H9 (cell line): ENCODE data around the gene DUSP14. TPM values are rescaled to one million over a fixed set of nuclear protein-coding genes. Genes with fewer than 3 reads are reported as not detected.

ENCODE experiments used
- DNase-seq: peaks from one replicate; pipeline ENCODE4 v3.0.0-alpha.2; 2017
- H2AFZ ChIP-seq: one replicate; pipeline ENCODE4 v1.6.1; 2013; ENCODE audit warnings: mild to moderate bottlenecking, low read length, control low read depth, moderate library complexity
- H2AK5ac ChIP-seq: 2 replicates; pipeline ENCODE4 v1.6.1; 2013; ENCODE audit warnings: low read length, control low read depth, mixed read lengths; ENCODE audit not compliant: insufficient read length
- H2BK120ac ChIP-seq: one replicate; pipeline ENCODE4 v1.6.1; 2013; ENCODE audit warnings: low read depth, mild to moderate bottlenecking, low read length, control low read depth, inconsistent platforms; ENCODE audit not compliant: poor library complexity, severe bottlenecking
- H2BK12ac ChIP-seq: 2 replicates; pipeline ENCODE4 v1.6.1; 2013; ENCODE audit warnings: low read length, control low read depth, mixed read lengths, low read depth; ENCODE audit not compliant: insufficient read length
- H2BK15ac ChIP-seq: 2 replicates; pipeline ENCODE4 v1.6.1; 2013; ENCODE audit warnings: low read depth, low read length, control low read depth
- H2BK20ac ChIP-seq: one replicate; pipeline ENCODE4 v1.6.1; 2013; ENCODE audit warnings: low read depth, mild to moderate bottlenecking, low read length, control low read depth, inconsistent platforms; ENCODE audit not compliant: poor library complexity, severe bottlenecking
- H2BK5ac ChIP-seq: 2 replicates; pipeline ENCODE4 v1.6.1; 2013; ENCODE audit warnings: low read length, control low read depth, mixed read lengths; ENCODE audit not compliant: insufficient read length
- H3K14ac ChIP-seq: 2 replicates; pipeline ENCODE4 v1.6.1; 2013; ENCODE audit warnings: low read length, control low read depth; ENCODE audit not compliant: insufficient read depth
- H3K18ac ChIP-seq: 2 replicates; pipeline ENCODE4 v1.6.1; 2013; ENCODE audit warnings: low read depth, mild to moderate bottlenecking, mixed read lengths, low read length, control low read depth; ENCODE audit not compliant: insufficient read length
- H3K23ac ChIP-seq: 2 replicates; pipeline ENCODE4 v1.6.1; 2013; ENCODE audit warnings: low read length, control low read depth, mixed read lengths, low read depth; ENCODE audit not compliant: insufficient read length
- H3K23me2 ChIP-seq: 2 replicates; pipeline ENCODE4 v1.6.1; 2013; ENCODE audit warnings: low read depth, mild to moderate bottlenecking, mixed read lengths, low read length, control low read depth; ENCODE audit not compliant: insufficient read length, poor library complexity, severe bottlenecking
- H3K27ac ChIP-seq: 2 replicates; pipeline ENCODE4 v1.5.1; 2013; ENCODE audit warnings: low read length, control low read depth, mixed read lengths, low read depth; ENCODE audit not compliant: insufficient read length
- H3K27me3 ChIP-seq: 2 replicates; pipeline ENCODE4 v1.6.1; 2013; ENCODE audit warnings: low read length, control low read depth, inconsistent platforms; ENCODE audit not compliant: insufficient read depth
- H3K4ac ChIP-seq: 2 replicates; pipeline ENCODE4 v1.6.1; 2013; ENCODE audit warnings: low read depth, mild to moderate bottlenecking, control low read depth, inconsistent platforms, low read length, moderate library complexity
- H3K4me1 ChIP-seq: 2 replicates; pipeline ENCODE4 v1.6.1; 2013; ENCODE audit warnings: low read length, control low read depth, inconsistent platforms; ENCODE audit not compliant: insufficient read depth
- H3K4me2 ChIP-seq: 2 replicates; pipeline ENCODE4 v1.6.1; 2013; ENCODE audit warnings: low read length, control low read depth, mixed read lengths; ENCODE audit not compliant: insufficient read length, insufficient read depth
- H3K56ac ChIP-seq: 2 replicates; pipeline ENCODE4 v1.6.1; 2013; ENCODE audit warnings: low read depth, mild to moderate bottlenecking, mixed read lengths, low read length, control low read depth; ENCODE audit not compliant: insufficient read length
- H3K79me1 ChIP-seq: 2 replicates; pipeline ENCODE4 v1.6.1; 2013; ENCODE audit warnings: low read depth, mild to moderate bottlenecking, moderate library complexity, low read length, control low read depth, inconsistent platforms; ENCODE audit not compliant: insufficient read depth, poor library complexity, severe bottlenecking
- H3K79me2 ChIP-seq: 2 replicates; pipeline ENCODE4 v1.6.1; 2013; ENCODE audit warnings: low read length, control low read depth, inconsistent platforms; ENCODE audit not compliant: insufficient read depth
- H3K9ac ChIP-seq: 2 replicates; pipeline ENCODE4 v1.6.1; 2013; ENCODE audit warnings: low read length, control low read depth, mixed read lengths; ENCODE audit not compliant: insufficient read length; ENCODE audit errors: extremely low read depth
- H3K9me3 ChIP-seq: one replicate; pipeline ENCODE4 v1.6.1; 2013; ENCODE audit warnings: low read depth, low read length, inconsistent platforms; ENCODE audit not compliant: control insufficient read depth
- H3T11ph ChIP-seq: one replicate; pipeline ENCODE4 v1.6.1; 2013; ENCODE audit warnings: mild to moderate bottlenecking, low read length, control low read depth, inconsistent platforms
- H4K20me1 ChIP-seq: one replicate; pipeline ENCODE4 v1.6.1; 2013; ENCODE audit not compliant: control insufficient read depth, insufficient read length, insufficient read depth
- H4K5ac ChIP-seq: 2 replicates; pipeline ENCODE4 v1.6.1; 2013; ENCODE audit warnings: low read depth, mild to moderate bottlenecking, mixed read lengths, low read length, control low read depth; ENCODE audit not compliant: insufficient read length
- H4K8ac ChIP-seq: replicated peaks from 2 replicates; pipeline ENCODE4 v1.6.1; 2013; ENCODE audit warnings: low read length, control low read depth, mixed read lengths, low read depth; ENCODE audit not compliant: insufficient read length
- H4K91ac ChIP-seq: 2 replicates; pipeline ENCODE4 v1.6.1; 2013; ENCODE audit warnings: low read depth, mild to moderate bottlenecking, moderate library complexity, mixed read lengths, low read length, control low read depth; ENCODE audit not compliant: insufficient read length
- H3K27ac Mint-ChIP-seq, 3 experiments: 2 replicates in 2 of 3; 3 replicates in 1 of 3; pipeline ENCODE4 v1.8.0; 2020 to 2021; ENCODE audit warnings: mixed read lengths in 3 of 3, mild to moderate bottlenecking in 1 of 3, moderate library complexity in 1 of 3
- H3K27me3 Mint-ChIP-seq: 2 replicates; pipeline ENCODE4 v1.8.0; 2021; ENCODE audit warnings: low read depth, mild to moderate bottlenecking, moderate library complexity, mixed read lengths
- H3K36me3 Mint-ChIP-seq, 3 experiments: 2 replicates in 2 of 3; 3 replicates in 1 of 3; pipeline ENCODE4 v1.8.0; 2020 to 2021; ENCODE audit warnings: low read depth in 3 of 3, mixed read lengths in 3 of 3; ENCODE audit not compliant: insufficient read depth in 1 of 3
- H3K4me1 Mint-ChIP-seq, 2 experiments: 2 replicates each; pipeline ENCODE4 v1.8.0; 2020; ENCODE audit warnings: mixed read lengths in 2 of 2
- H3K4me3 Mint-ChIP-seq, 2 experiments: 2 replicates in 1 of 2; 3 replicates in 1 of 2; pipeline ENCODE4 v1.8.0; 2020 to 2021; ENCODE audit warnings: mild to moderate bottlenecking in 2 of 2, mixed read lengths in 2 of 2, moderate library complexity in 1 of 2
- H3K9me3 Mint-ChIP-seq, 2 experiments: 2 replicates in 1 of 2; 3 replicates in 1 of 2; pipeline ENCODE4 v1.8.0; 2020; ENCODE audit warnings: mild to moderate bottlenecking in 2 of 2, mixed read lengths in 2 of 2, moderate library complexity in 1 of 2
- WGBS: extraction: QIAGEN DNeasy Blood & Tissue Kit; methylation state at CpG from one replicate; pipeline ENCODE4 v1.1.7; 2013; ENCODE audit warnings: missing lambda C conversion rate, low lambda C conversion rate, mixed read lengths; ENCODE audit not compliant: insufficient read length; ENCODE audit errors: extremely low coverage; 5-methylcytosine and 5-hydroxymethylcytosine counted together
- total RNA-seq: library from RNA; stranded (reverse); gene quantifications from 2 replicates; pipeline ENCODE4 v1.2.1, GENCODE V29; 2021
- TF ChIP-seq, protein P1 (sequence below): fragments of 200-600 bp; sonication (generic); conservative IDR thresholded peaks from 3 replicates; pipeline ENCODE4 v1.8.0; 2021; ENCODE audit warnings: antibody characterized with exemption, mild to moderate bottlenecking

Gene DUSP14
- total RNA-seq, 1 experiment from 2014 or later = 21.3 TPM

DNA sequence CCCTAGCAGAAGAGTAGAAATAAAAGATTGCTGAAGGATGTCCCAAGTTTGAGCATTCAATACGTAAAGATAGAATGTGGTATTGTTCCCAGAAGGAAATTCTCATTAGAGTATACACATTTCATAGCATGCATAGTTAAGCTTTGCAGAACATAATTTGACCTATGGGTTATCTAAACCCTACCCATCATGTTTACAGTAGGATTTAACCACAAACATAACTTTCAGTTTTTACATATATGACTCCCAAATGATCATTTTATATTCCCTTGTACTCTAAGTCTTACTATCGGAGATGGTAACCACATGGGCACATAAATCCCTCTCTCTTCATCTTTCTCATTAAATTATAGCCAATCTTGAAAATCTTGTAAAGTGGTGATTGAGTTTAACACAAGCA is 68.6 kb downstream of the DUSP14 start:
- H3K4me1 ChIP-seq = no peaks in the 10 kb centered on the region
- no peak overlapping the region for H3K9ac ChIP-seq
- H2BK120ac ChIP-seq = no peak overlapping the region
- TF ChIP-seq, protein P1, sequence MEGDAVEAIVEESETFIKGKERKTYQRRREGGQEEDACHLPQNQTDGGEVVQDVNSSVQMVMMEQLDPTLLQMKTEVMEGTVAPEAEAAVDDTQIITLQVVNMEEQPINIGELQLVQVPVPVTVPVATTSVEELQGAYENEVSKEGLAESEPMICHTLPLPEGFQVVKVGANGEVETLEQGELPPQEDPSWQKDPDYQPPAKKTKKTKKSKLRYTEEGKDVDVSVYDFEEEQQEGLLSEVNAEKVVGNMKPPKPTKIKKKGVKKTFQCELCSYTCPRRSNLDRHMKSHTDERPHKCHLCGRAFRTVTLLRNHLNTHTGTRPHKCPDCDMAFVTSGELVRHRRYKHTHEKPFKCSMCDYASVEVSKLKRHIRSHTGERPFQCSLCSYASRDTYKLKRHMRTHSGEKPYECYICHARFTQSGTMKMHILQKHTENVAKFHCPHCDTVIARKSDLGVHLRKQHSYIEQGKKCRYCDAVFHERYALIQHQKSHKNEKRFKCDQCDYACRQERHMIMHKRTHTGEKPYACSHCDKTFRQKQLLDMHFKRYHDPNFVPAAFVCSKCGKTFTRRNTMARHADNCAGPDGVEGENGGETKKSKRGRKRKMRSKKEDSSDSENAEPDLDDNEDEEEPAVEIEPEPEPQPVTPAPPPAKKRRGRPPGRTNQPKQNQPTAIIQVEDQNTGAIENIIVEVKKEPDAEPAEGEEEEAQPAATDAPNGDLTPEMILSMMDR = no peak
- no peaks in the 10 kb centered on the region for H3K27me3 ChIP-seq
- no peak overlapping the region for H2BK15ac ChIP-seq
- no peak overlapping the region for H2BK12ac ChIP-seq
- H2AFZ ChIP-seq = no peak overlapping the region
- H3K4ac ChIP-seq = no peak overlapping the region
- no peak for DNase-seq
- no peaks in the 10 kb centered on the region for H4K20me1 ChIP-seq
- no peak overlapping the region for H3K4me2 ChIP-seq
- H3K27me3 Mint-ChIP-seq = no peaks in the 10 kb centered on the region
- no peak overlapping the region for H2BK20ac ChIP-seq
- H2AK5ac ChIP-seq = no peak overlapping the region
- no peak overlapping the region for H2BK5ac ChIP-seq
- H3K9me3 Mint-ChIP-seq = no peaks in the 10 kb centered on the region
- H3K79me2 ChIP-seq = no peaks in the 10 kb centered on the region
- no peak overlapping the region for H3K14ac ChIP-seq
- H3K36me3 Mint-ChIP-seq = peaks cover 4 to 46% (median 27%) of the 10 kb centered on the region in 3 experiments; a peak in 5 of 7 replicates
- no peak overlapping the region for H3K4me3 Mint-ChIP-seq
- WGBS = no CpG with 5 or more reads among the region's 2 CpGs
- H3K79me1 ChIP-seq = no peaks in the 10 kb centered on the region
- no peak overlapping the region for H4K5ac ChIP-seq
- H4K91ac ChIP-seq = no peak overlapping the region
- H3K23ac ChIP-seq = no peak overlapping the region
- peaks cover 7 to 10% of the 10 kb centered on the region in 2 experiments for H3K4me1 Mint-ChIP-seq
- no peaks in the 10 kb centered on the region for H3K23me2 ChIP-seq
- no peak overlapping the region for H3K27ac ChIP-seq
- H4K8ac ChIP-seq = no peak overlapping the region
- no peak overlapping the region for H3T11ph ChIP-seq
- H3K18ac ChIP-seq = no peak overlapping the region
- H3K56ac ChIP-seq = no peak overlapping the region
- no peak overlapping the region for H3K27ac Mint-ChIP-seq
- H3K9me3 ChIP-seq = no peaks in the 10 kb centered on the region
